Osteocyte (in vitro differentiated cells): ENCODE measurements around the gene CEACAM1. TPM values are rescaled to one million over a fixed set of nuclear protein-coding genes. Genes with fewer than 3 reads are reported as not detected.
A peak's percentile ranks its signal among the peaks of the same experiment; 100 is the strongest.

Source experiments
- DNase-seq: peaks from one replicate; pipeline ENCODE4 v3.0.0; 2021; ENCODE audit warnings: mixed read lengths; ENCODE audit not compliant: unreplicated experiment; ENCODE audit errors: extremely low spot score
- H3K27ac Mint-ChIP-seq: one replicate; pipeline ENCODE4 v1.8.0; 2021; ENCODE audit warnings: mild to moderate bottlenecking, mixed read lengths; ENCODE audit not compliant: unreplicated experiment
- H3K27me3 Mint-ChIP-seq: one replicate; pipeline ENCODE4 v1.8.0; 2021; ENCODE audit warnings: mixed read lengths; ENCODE audit not compliant: unreplicated experiment
- H3K36me3 Mint-ChIP-seq: one replicate; pipeline ENCODE4 v1.8.0; 2021; ENCODE audit warnings: mixed read lengths; ENCODE audit not compliant: unreplicated experiment
- H3K4me1 Mint-ChIP-seq: one replicate; pipeline ENCODE4 v1.8.0; 2021; ENCODE audit warnings: mixed read lengths; ENCODE audit not compliant: unreplicated experiment
- H3K4me3 Mint-ChIP-seq: one replicate; pipeline ENCODE4 v1.8.0; 2021; ENCODE audit warnings: mild to moderate bottlenecking, moderate library complexity, mixed read lengths; ENCODE audit not compliant: unreplicated experiment
- H3K9me3 Mint-ChIP-seq: one replicate; pipeline ENCODE4 v1.8.0; 2021; ENCODE audit warnings: mixed read lengths; ENCODE audit not compliant: unreplicated experiment
- CTCF ChIP-seq: fragments of 200-600 bp; sonication (generic); IDR thresholded peaks from 2 replicates; pipeline ENCODE4 v1.5.0; 2021; ENCODE audit warnings: antibody characterized with exemption, mild to moderate bottlenecking, moderate library complexity
- total RNA-seq: library from RNA; stranded (reverse); gene quantifications from 2 replicates; pipeline ENCODE4 v1.2.1, GENCODE V29; 2021

Gene CEACAM1
- total RNA-seq, 1 donor from 2014 or later: not detected

GRCh38 chr19:42512743-42513304 is 15.5 kb downstream of the CEACAM1 start:
- Mint-ChIP-seq H3K27ac (no peak overlapping the region), H3K27me3 (peaks cover 19% of the 10 kb centered on the region), H3K9me3 (no peaks in the 10 kb centered on the region), H3K4me1 (no peaks in the 10 kb centered on the region), H3K36me3 (no peaks in the 10 kb centered on the region), H3K4me3 (no peak overlapping the region)
- DNase-seq: peak; percentile 51
- no peak for TF ChIP-seq CTCF

GRCh38 chr19:42512130-42512636 is 16.1 kb downstream of the CEACAM1 start:
- no peak for TF ChIP-seq CTCF
- Mint-ChIP-seq H3K27me3 (peaks cover 19% of the 10 kb centered on the region), H3K4me1 (no peaks in the 10 kb centered on the region), H3K4me3 (no peak overlapping the region), H3K36me3 (no peaks in the 10 kb centered on the region), H3K9me3 (no peaks in the 10 kb centered on the region), H3K27ac (no peak overlapping the region)
- DNase-seq: peak; percentile 51

- no peak for TF ChIP-seq CTCF
- no peak overlapping the region for H3K4me3 Mint-ChIP-seq
- H3K9me3 Mint-ChIP-seq: no peaks in the 10 kb centered on the region
- no peaks in the 10 kb centered on the region for H3K36me3 Mint-ChIP-seq
- peaks cover 16% of the 10 kb centered on the region for H3K27me3 Mint-ChIP-seq
- DNase-seq: no peak
- H3K4me1 Mint-ChIP-seq: no peaks in the 10 kb centered on the region
- no peak overlapping the region for H3K27ac Mint-ChIP-seq
Observed at GRCh38 chr19:42511340-42511739, 16.9 kb downstream of the CEACAM1 start.

GRCh38 chr19:42508892-42509444 is 19.3 kb downstream of the CEACAM1 start:
- TF ChIP-seq CTCF: no peak
- Mint-ChIP-seq H3K4me3 (no peak overlapping the region), H3K27me3 (peaks cover 15% of the 10 kb centered on the region)

GRCh38 chr19:42505066-42505465 is 23.2 kb downstream of the CEACAM1 start:
- no peaks in the 10 kb centered on the region for H3K9me3 Mint-ChIP-seq
- no peaks in the 10 kb centered on the region for H3K4me1 Mint-ChIP-seq
- no peaks in the 10 kb centered on the region for H3K36me3 Mint-ChIP-seq
- no peak overlapping the region for H3K27ac Mint-ChIP-seq
- DNase-seq: no peak
- peaks cover 15% of the 10 kb centered on the region for H3K27me3 Mint-ChIP-seq
- TF ChIP-seq CTCF: no peak
- H3K4me3 Mint-ChIP-seq: no peak overlapping the region

More at GRCh38 chr19:42508892-42509444, 19.3 kb downstream of the CEACAM1 start:
- Mint-ChIP-seq H3K36me3 (no peaks in the 10 kb centered on the region), H3K27ac (no peak overlapping the region), H3K9me3 (no peaks in the 10 kb centered on the region), H3K4me1 (no peaks in the 10 kb centered on the region)
- DNase-seq: no peak
